Measurements from ENCODE around the gene OR6K6. TPM values are rescaled to one million over a fixed set of nuclear protein-coding genes. Genes with fewer than 3 reads are reported as not detected.

The OR6K6 gene, protein sequence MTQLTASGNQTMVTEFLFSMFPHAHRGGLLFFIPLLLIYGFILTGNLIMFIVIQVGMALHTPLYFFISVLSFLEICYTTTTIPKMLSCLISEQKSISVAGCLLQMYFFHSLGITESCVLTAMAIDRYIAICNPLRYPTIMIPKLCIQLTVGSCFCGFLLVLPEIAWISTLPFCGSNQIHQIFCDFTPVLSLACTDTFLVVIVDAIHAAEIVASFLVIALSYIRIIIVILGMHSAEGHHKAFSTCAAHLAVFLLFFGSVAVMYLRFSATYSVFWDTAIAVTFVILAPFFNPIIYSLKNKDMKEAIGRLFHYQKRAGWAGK
- not detected in 5 replicates for total RNA-seq (2022; extraction: Qiagen RNA extraction; ENCODE audit: low read depth)

GRCh38 chr1:158754420-158754819, at the start of gene OR6K6:
TSS of gene OR6K6 (plus strand) at chr1:158754720. CDS start at chr1:158754888, 168 bp downstream.

GRCh38 chr1:158720620-158721019, 33.9 kb upstream of the OR6K6 start, which contains the start of gene OR6K3:
TSS of gene OR6K3 (minus strand) at chr1:158720720. CDS start at chr1:158718115, 2,605 bp downstream.

DNA sequence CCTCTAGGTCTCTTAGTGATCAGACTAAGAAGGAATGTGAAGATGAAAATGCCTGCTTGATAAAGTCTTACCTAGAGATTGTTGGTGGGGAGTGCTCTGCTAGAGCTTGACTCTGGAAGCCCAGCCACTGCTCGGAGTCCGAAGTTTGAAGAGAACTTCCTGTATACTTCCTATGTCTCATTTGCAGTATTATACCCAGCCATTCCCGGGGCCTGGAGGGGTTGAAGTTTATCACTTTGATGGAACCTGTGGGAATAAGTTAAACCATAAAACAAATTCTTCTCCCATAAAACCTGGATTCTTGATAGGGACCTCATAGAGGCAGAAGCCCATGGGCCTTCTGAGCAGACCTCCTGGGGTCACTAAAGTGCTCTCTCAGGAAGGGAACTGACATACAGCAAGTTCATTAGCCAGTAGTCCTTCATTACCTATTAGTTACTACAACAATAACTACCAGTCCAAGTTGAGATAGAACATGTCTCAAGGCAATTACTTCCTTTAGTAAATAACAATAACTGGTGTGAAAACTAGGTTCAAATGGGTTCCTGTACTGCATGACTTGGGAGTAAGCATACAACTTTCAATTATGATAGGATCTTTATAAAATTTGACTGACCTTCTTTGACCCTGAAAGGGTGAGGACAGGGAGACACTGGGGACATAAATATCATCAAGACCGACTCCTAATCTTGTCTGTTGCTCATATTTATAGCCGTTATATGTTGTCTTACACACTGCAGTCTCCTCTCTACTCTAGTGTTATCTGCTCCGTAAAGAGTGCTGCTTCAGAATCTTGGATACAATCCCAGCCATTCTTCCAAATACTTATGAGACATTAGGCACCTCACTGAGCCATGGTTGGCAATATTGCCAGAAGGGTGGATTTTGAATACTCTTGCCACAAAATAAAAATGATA, 17.7 kb downstream of the OR6K6 start, which contains the start of gene OR6N1:
OR6N1 (minus strand) TSS at position 246 of the 917 bp plus-strand sequence. CDS start 5,513 bp downstream, outside the sequence.

GRCh38 chr1:158781104-158781503, 26.6 kb downstream of the OR6K6 start, which contains the start of gene OR6N2:
TSS of gene OR6N2 (minus strand) at chr1:158781204. CDS start at chr1:158777635, 3,569 bp downstream.

Other genes starting within 250 kb of the OR6K6 start
- not detected in 5 replicates for gene OR6Y1, start 200.3 kb upstream of the OR6K6 start, total RNA-seq (2022; extraction: Qiagen RNA extraction; ENCODE audit: low read depth)
- gene OR6P1, start 184.1 kb upstream of the OR6K6 start, total RNA-seq (2022; extraction: Qiagen RNA extraction; ENCODE audit: low read depth): not detected in 5 replicates
- not detected in 5 replicates for gene OR10X1, start 174.8 kb upstream of the OR6K6 start, total RNA-seq (2022; extraction: Qiagen RNA extraction; ENCODE audit: low read depth)
- not detected in 5 replicates for gene OR10Z1, start 149.5 kb upstream of the OR6K6 start, total RNA-seq (2022; extraction: Qiagen RNA extraction; ENCODE audit: low read depth)
- not detected in 5 replicates for gene SPTA1, start 68.0 kb upstream of the OR6K6 start, total RNA-seq (2022; extraction: Qiagen RNA extraction; ENCODE audit: low read depth)
- not detected in 5 replicates for gene OR6K2, start 54.1 kb upstream of the OR6K6 start, total RNA-seq (2022; extraction: Qiagen RNA extraction; ENCODE audit: low read depth)
- gene OR6K3, start 34.0 kb upstream of the OR6K6 start, total RNA-seq (2022; extraction: Qiagen RNA extraction; ENCODE audit: low read depth): not detected in 5 replicates
- not detected in 5 replicates for gene OR6N1, start 17.5 kb downstream of the OR6K6 start, total RNA-seq (2022; extraction: Qiagen RNA extraction; ENCODE audit: low read depth)
- not detected in 5 replicates for gene OR6N2, start 26.5 kb downstream of the OR6K6 start, total RNA-seq (2022; extraction: Qiagen RNA extraction; ENCODE audit: low read depth)
- gene MNDA, start 76.6 kb downstream of the OR6K6 start, total RNA-seq (2022; extraction: Qiagen RNA extraction; ENCODE audit: low read depth): not detected in 5 replicates
- gene PYHIN1, start 176.8 kb downstream of the OR6K6 start, total RNA-seq (2022; extraction: Qiagen RNA extraction; ENCODE audit: low read depth): not detected in 5 replicates